ENCODE measurements around the gene AMDHD2. TPM values are rescaled to one million over a fixed set of nuclear protein-coding genes. Genes with fewer than 3 reads are reported as not detected.
A peak's percentile ranks its signal among the peaks of the same experiment; 100 is the strongest.

Gene AMDHD2
- total RNA-seq, 1 donor from 2014 or later, result 11.7 TPM

GRCh38 chr16:2482708-2483534 is 37.2 kb upstream of the AMDHD2 start:
- no peak overlapping the region for H3K27ac ChIP-seq
- no peaks in the 10 kb centered on the region for H3K9me3 ChIP-seq (ENCODE audit: low read depth)
- no peaks in the 10 kb centered on the region for H3K79me2 ChIP-seq (ENCODE audit: low read depth)
- H3K4me2 ChIP-seq, result no peak overlapping the region
- H3K4me3 Mint-ChIP-seq, result peak overlapping the region; percentile 4
- H4K20me1 ChIP-seq (ENCODE audit: low read depth), result peaks cover 32% of the 10 kb centered on the region
- no peak overlapping the region for H3K4me3 ChIP-seq
- no peak for DNase-seq (ENCODE audit: low spot score)
- no peaks in the 10 kb centered on the region for H3K4me1 ChIP-seq
- H3K36me3 ChIP-seq, result no peaks in the 10 kb centered on the region
- H3K36me3 Mint-ChIP-seq, result no peaks in the 10 kb centered on the region
- peaks cover 29% of the 10 kb centered on the region for H3K4me1 Mint-ChIP-seq
- peak overlapping the region; percentile 32 for H3K9ac ChIP-seq
- TF ChIP-seq EZH2 (IDR thresholded peaks at IDR 0.05) (no peak), CTCF (IDR thresholded peaks at IDR 0.05) (no peak), EZH2phosphoT487 (IDR thresholded peaks at IDR 0.05) (no peak)
- peaks cover 6% of the 10 kb centered on the region for H3K27me3 Mint-ChIP-seq (ENCODE audit: insufficient read depth, low read depth)
- H3F3A ChIP-seq (ENCODE audit: low read depth), result no peaks in the 10 kb centered on the region
- H3K27ac Mint-ChIP-seq, result peak overlapping the region; percentile 46
- H3K9me3 Mint-ChIP-seq, result no peaks in the 10 kb centered on the region
- H2AFZ ChIP-seq (replicated peaks), result no peak overlapping the region
- H3K27me3 ChIP-seq, result no peaks in the 10 kb centered on the region

- TF ChIP-seq CTCF (IDR thresholded peaks at IDR 0.05) (no peak), EZH2 (IDR thresholded peaks at IDR 0.05) (no peak), EZH2phosphoT487 (IDR thresholded peaks at IDR 0.05) (no peak)
- no peaks in the 10 kb centered on the region for H3F3A ChIP-seq (ENCODE audit: low read depth)
- peaks cover 32% of the 10 kb centered on the region for H4K20me1 ChIP-seq (ENCODE audit: low read depth)
- no peak overlapping the region for H3K9ac ChIP-seq
- H3K27me3 ChIP-seq, result no peaks in the 10 kb centered on the region
- H3K4me3 Mint-ChIP-seq, result no peak overlapping the region
- H3K9me3 ChIP-seq (ENCODE audit: low read depth), result no peaks in the 10 kb centered on the region
- H3K27ac ChIP-seq, result no peak overlapping the region
- H2AFZ ChIP-seq (replicated peaks), result no peak overlapping the region
- H3K36me3 ChIP-seq, result no peaks in the 10 kb centered on the region
- no peaks in the 10 kb centered on the region for H3K36me3 Mint-ChIP-seq
- H3K27ac Mint-ChIP-seq, result no peak overlapping the region
- no peaks in the 10 kb centered on the region for H3K4me1 ChIP-seq
- no peaks in the 10 kb centered on the region for H3K79me2 ChIP-seq (ENCODE audit: low read depth)
- peaks cover 29% of the 10 kb centered on the region for H3K4me1 Mint-ChIP-seq
- no peak overlapping the region for H3K4me3 ChIP-seq
- no peaks in the 10 kb centered on the region for H3K9me3 Mint-ChIP-seq
- peaks cover 8% of the 10 kb centered on the region for H3K27me3 Mint-ChIP-seq (ENCODE audit: insufficient read depth, low read depth)
- DNase-seq (ENCODE audit: low spot score), result no peak
- H3K4me2 ChIP-seq, result no peak overlapping the region
These were observed 36.0 kb upstream of the AMDHD2 start for GRCh38 chr16:2483939-2484897.

- H3K36me3 Mint-ChIP-seq, result no peaks in the 10 kb centered on the region
- H3K9ac ChIP-seq, result no peak overlapping the region
- H3K4me1 ChIP-seq, result no peaks in the 10 kb centered on the region
- no peak overlapping the region for H3K4me2 ChIP-seq
- no peak overlapping the region for H2AFZ ChIP-seq (replicated peaks)
- TF ChIP-seq CTCF (IDR thresholded peaks at IDR 0.05), result no peak
- no peak for TF ChIP-seq EZH2 (IDR thresholded peaks at IDR 0.05)
- no peak for TF ChIP-seq EZH2phosphoT487 (IDR thresholded peaks at IDR 0.05)
- DNase-seq (ENCODE audit: low spot score), result no peak
- no peak overlapping the region for H3K4me3 Mint-ChIP-seq
- H3K27me3 Mint-ChIP-seq (ENCODE audit: insufficient read depth, low read depth), result peaks cover 8% of the 10 kb centered on the region
- H3K4me3 ChIP-seq, result no peak overlapping the region
- no peak overlapping the region for H3K27ac Mint-ChIP-seq
- H4K20me1 ChIP-seq (ENCODE audit: low read depth), result peaks cover 28% of the 10 kb centered on the region
- H3K79me2 ChIP-seq (ENCODE audit: low read depth), result no peaks in the 10 kb centered on the region
- H3K36me3 ChIP-seq, result no peaks in the 10 kb centered on the region
- H3F3A ChIP-seq (ENCODE audit: low read depth), result no peaks in the 10 kb centered on the region
- H3K9me3 ChIP-seq (ENCODE audit: low read depth), result no peaks in the 10 kb centered on the region
- peaks cover 29% of the 10 kb centered on the region for H3K4me1 Mint-ChIP-seq
- H3K27ac ChIP-seq, result no peak overlapping the region
- no peaks in the 10 kb centered on the region for H3K9me3 Mint-ChIP-seq
- H3K27me3 ChIP-seq, result no peaks in the 10 kb centered on the region
These were observed 35.2 kb upstream of the AMDHD2 start for GRCh38 chr16:2484898-2485508.
